CD4-positive, CD25-positive, alpha-beta regulatory T cell (primary cell): ENCODE data around the gene SPC25. TPM values are rescaled to one million over a fixed set of nuclear protein-coding genes. Genes with fewer than 3 reads are reported as not detected.

ENCODE experiments used
- ATAC-seq, 2 donors: fragments of 150-1000 bp; cut with Tn5 transposase; one replicate each; pipeline ENCODE4 v1.10.0; 2021; ENCODE audit warnings: low read depth in 2 of 2, moderate number of reproducible peaks in 2 of 2, moderate library complexity in 1 of 2
- DNase-seq, 3 donors: peaks; one replicate each; pipeline versions ENCODE4 v3.0.0 to v3.0.0-alpha.2; 2012 to 2022; ENCODE audit warnings: mixed read lengths in 1 of 3
- H3K27ac ChIP-seq: one replicate; pipeline ENCODE4 v1.7.0; 2013; ENCODE audit warnings: mild to moderate bottlenecking, low read length; ENCODE audit not compliant: insufficient read depth, poor library complexity, severe bottlenecking
- H3K27me3 ChIP-seq: one replicate; pipeline ENCODE4 v1.7.0; 2013; ENCODE audit warnings: low read length; ENCODE audit not compliant: control insufficient read depth, insufficient read depth
- H3K36me3 ChIP-seq: one replicate; pipeline ENCODE4 v1.7.0; 2013; ENCODE audit warnings: mild to moderate bottlenecking, low read length, moderate library complexity; ENCODE audit not compliant: control insufficient read depth, insufficient read depth
- H3K4me1 ChIP-seq: 2 replicates; pipeline ENCODE4 v1.7.0; 2013; ENCODE audit warnings: mild to moderate bottlenecking, low read length; ENCODE audit not compliant: insufficient read depth, control insufficient read depth, poor library complexity, severe bottlenecking
- H3K4me3 ChIP-seq: one replicate; pipeline ENCODE4 v1.7.0; 2013; ENCODE audit warnings: low read depth, mild to moderate bottlenecking, low read length, moderate library complexity
- H3K9me3 ChIP-seq, 2 experiments: 1 replicate in 1 of 2; 2 replicates in 1 of 2; pipeline ENCODE4 v1.7.0; 2013; ENCODE audit warnings: low read length in 2 of 2, mild to moderate bottlenecking in 1 of 2, moderate library complexity in 1 of 2; ENCODE audit not compliant: control insufficient read depth in 2 of 2
- H3K27ac Mint-ChIP-seq, 3 donors: one replicate each; pipeline ENCODE4 v1.8.0; 2020 to 2022; ENCODE audit warnings: mild to moderate bottlenecking in 3 of 3, mixed read lengths in 3 of 3, moderate library complexity in 2 of 3
- H3K27me3 Mint-ChIP-seq: one replicate; pipeline ENCODE4 v1.8.0; 2022; ENCODE audit warnings: mild to moderate bottlenecking, mixed read lengths
- H3K36me3 Mint-ChIP-seq: one replicate; pipeline ENCODE4 v1.8.0; 2020; ENCODE audit warnings: mixed read lengths
- H3K4me1 Mint-ChIP-seq, 4 donors: one replicate each; pipeline ENCODE4 v1.8.0; 2020 to 2022; ENCODE audit warnings: mixed read lengths in 4 of 4, mild to moderate bottlenecking in 1 of 4
- H3K4me3 Mint-ChIP-seq, 4 donors: one replicate each; pipeline ENCODE4 v1.8.0; 2020 to 2022; ENCODE audit warnings: mild to moderate bottlenecking in 4 of 4, mixed read lengths in 4 of 4, moderate library complexity in 3 of 4
- H3K9me3 Mint-ChIP-seq, 7 donors: one replicate each; pipeline ENCODE4 v1.8.0; 2020 to 2022; ENCODE audit warnings: mixed read lengths in 7 of 7, mild to moderate bottlenecking in 3 of 7, moderate library complexity in 2 of 7
- polyA plus RNA-seq, 4 donors: library from polyadenylated mRNA; unstranded; fragments of 300-500 nt; fragmentation: Illumina TruSeq; gene quantifications; one replicate each; pipeline ENCODE4 v1.2.3, GENCODE V29; 2021
- total RNA-seq: library from RNA; stranded (reverse); gene quantifications from one replicate; pipeline ENCODE4 v1.2.3, GENCODE V29; 2022

SPC25 gene
- total and polyA plus RNA-seq, 5 donors from 2014 or later, result 0.24 to 1.2 (median 0.51) TPM

DNA sequence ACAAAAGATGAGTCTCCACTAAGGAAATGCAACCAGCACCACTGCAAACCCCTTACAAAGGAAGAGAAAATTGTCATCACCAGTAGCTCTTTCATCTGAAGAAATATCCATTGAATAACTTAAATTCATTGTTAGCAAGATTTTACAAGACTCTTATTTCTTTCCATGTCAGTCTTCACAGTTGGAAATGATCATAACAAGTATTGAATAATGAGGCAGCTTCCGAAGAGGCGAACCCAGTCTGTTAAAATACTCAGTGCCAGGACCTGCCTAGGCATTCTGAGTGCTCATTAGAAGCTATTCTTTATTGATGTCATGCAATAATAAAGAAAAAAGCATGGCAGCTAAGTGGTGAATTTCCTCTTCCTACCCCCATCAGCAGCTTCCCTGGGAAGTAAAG, 54.3 kb downstream of the SPC25 start:
- no peaks in the 10 kb centered on the region for H3K27me3 Mint-ChIP-seq

DNA sequence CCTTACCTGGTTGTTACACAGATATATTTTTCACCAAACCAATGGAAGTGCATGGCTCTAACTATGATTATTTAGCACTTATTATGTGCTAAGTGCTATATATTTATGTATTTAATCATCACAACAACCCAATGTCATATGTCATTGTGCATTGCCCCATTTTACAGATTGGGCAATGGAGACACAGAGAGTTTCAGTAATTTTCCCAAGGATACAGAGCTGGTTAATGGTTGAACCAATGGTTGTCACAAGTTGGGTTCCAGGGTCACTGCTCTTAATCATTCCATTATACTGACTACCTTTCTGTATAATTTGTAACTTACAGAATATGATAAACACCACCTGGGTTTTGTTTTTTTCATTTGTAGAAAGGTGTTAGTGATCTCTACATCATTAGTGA, 58.6 kb downstream of the SPC25 start:
- H3K27ac ChIP-seq, result no peak overlapping the region
- H3K27me3 Mint-ChIP-seq, result peaks cover 7% of the 10 kb centered on the region
- H3K9me3 ChIP-seq, result no peaks in the 10 kb centered on the region
- no peak for ATAC-seq
- no peaks in the 10 kb centered on the region for H3K4me1 Mint-ChIP-seq
- DNase-seq, result no peak
- peaks cover 0 to 3% (median 0%) of the 10 kb centered on the region in 7 donors for H3K9me3 Mint-ChIP-seq
- H3K4me3 ChIP-seq, result no peak overlapping the region
- no peak overlapping the region for H3K27ac Mint-ChIP-seq
- H3K4me1 ChIP-seq, result no peaks in the 10 kb centered on the region
- H3K36me3 Mint-ChIP-seq, result no peaks in the 10 kb centered on the region
- H3K36me3 ChIP-seq, result no peaks in the 10 kb centered on the region
- H3K27me3 ChIP-seq, result no peaks in the 10 kb centered on the region
- H3K4me3 Mint-ChIP-seq, result no peak overlapping the region

More for the DNA sequence above, 54.3 kb downstream of the SPC25 start:
- no peak for DNase-seq
- Mint-ChIP-seq H3K36me3 (no peaks in the 10 kb centered on the region), H3K4me3 (no peak overlapping the region), H3K9me3 (peaks cover 0 to 3% (median 0%) of the 10 kb centered on the region in 7 donors), H3K4me1 (no peaks in the 10 kb centered on the region), H3K27ac (no peak overlapping the region)
- H3K27me3 ChIP-seq, result no peaks in the 10 kb centered on the region
- no peaks in the 10 kb centered on the region for H3K4me1 ChIP-seq
- no peak overlapping the region for H3K27ac ChIP-seq
- no peak for ATAC-seq
- H3K9me3 ChIP-seq, result no peaks in the 10 kb centered on the region
- no peak overlapping the region for H3K4me3 ChIP-seq
- H3K36me3 ChIP-seq, result no peaks in the 10 kb centered on the region

DNA sequence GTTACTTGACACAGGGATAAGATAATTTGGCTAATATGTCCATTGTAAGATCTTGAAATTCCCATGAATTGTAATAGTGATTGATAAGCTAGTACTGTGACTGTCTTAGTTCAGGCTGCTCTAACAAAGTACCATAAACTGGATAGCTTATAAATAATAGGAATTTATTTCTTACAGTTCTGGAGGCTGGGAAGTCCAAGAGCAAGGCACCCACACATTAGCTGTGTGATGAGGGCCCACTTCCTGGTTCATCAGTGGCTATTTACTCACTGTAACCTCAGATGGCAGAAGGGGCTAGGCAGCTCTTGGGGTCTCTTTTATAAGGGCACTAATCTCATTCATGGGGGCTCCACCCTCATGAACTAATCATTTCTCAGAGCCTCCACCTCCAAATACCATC, 59.3 kb downstream of the SPC25 start:
- Mint-ChIP-seq H3K27ac (no peak overlapping the region), H3K4me3 (no peak overlapping the region), H3K9me3 (peaks cover 0 to 2% (median 0%) of the 10 kb centered on the region in 7 donors), H3K36me3 (no peaks in the 10 kb centered on the region), H3K27me3 (peaks cover 7% of the 10 kb centered on the region), H3K4me1 (no peaks in the 10 kb centered on the region)
- Histone ChIP-seq H3K9me3 (no peaks in the 10 kb centered on the region), H3K4me1 (no peaks in the 10 kb centered on the region), H3K36me3 (no peaks in the 10 kb centered on the region), H3K27ac (no peak overlapping the region), H3K4me3 (no peak overlapping the region), H3K27me3 (no peaks in the 10 kb centered on the region)
- DNase-seq (no peak), ATAC-seq (no peak)

DNA sequence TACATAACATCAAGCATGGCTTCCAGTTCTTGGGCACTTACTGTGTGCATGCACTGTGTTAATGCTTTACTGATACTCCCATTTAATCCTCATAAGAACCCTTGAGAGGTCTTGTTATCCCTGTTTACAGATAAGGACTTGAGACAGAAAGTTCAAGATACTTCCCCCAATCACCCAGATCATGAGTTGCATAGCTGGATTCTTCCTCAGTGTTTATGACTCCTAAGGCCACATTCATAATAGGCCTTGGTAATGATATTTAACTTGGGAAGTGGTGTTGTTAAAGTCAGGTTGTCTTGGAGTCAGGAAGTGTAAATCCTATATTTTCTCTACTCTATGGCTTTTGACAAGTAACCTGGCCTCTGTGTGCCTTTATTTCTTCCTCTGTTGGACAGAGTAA, 65.1 kb downstream of the SPC25 start:
- peaks cover 0 to 2% (median 0%) of the 10 kb centered on the region in 7 donors for H3K9me3 Mint-ChIP-seq
- no peak overlapping the region for H3K27ac Mint-ChIP-seq
- DNase-seq (no peak), ATAC-seq (no peak)
- no peak overlapping the region for H3K4me3 ChIP-seq
- peaks cover 7% of the 10 kb centered on the region for H3K27me3 Mint-ChIP-seq
- H3K4me1 Mint-ChIP-seq, result no peaks in the 10 kb centered on the region
- H3K36me3 ChIP-seq, result no peaks in the 10 kb centered on the region
- no peaks in the 10 kb centered on the region for H3K9me3 ChIP-seq
- no peaks in the 10 kb centered on the region for H3K36me3 Mint-ChIP-seq
- no peak overlapping the region for H3K4me3 Mint-ChIP-seq
- no peaks in the 10 kb centered on the region for H3K4me1 ChIP-seq
- no peaks in the 10 kb centered on the region for H3K27me3 ChIP-seq
- H3K27ac ChIP-seq, result no peak overlapping the region

DNA sequence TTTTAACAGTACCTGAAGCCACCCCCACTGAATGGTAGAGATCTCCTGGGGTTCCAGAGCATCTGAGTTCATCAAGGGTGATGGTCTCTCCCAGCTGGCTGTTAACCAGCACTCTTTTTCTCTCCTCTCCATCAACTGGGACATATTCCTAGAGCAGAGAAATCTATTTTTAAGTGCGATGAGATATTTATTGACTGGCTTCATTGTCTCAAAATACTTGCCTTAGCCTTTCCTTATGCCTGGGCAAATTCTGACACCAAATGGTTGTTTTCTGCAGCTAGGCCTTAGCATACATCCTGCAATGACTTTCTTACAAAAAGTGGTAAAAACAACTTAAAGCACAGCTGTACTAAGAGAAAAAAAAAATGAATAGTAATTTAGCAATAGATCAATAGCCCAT, 68.2 kb downstream of the SPC25 start:
- Mint-ChIP-seq H3K4me1 (no peaks in the 10 kb centered on the region), H3K4me3 (no peak overlapping the region), H3K9me3 (no peaks in the 10 kb centered on the region), H3K36me3 (no peaks in the 10 kb centered on the region), H3K27ac (no peak overlapping the region), H3K27me3 (peaks cover 4% of the 10 kb centered on the region)
- H3K27ac ChIP-seq, result no peak overlapping the region
- H3K4me3 ChIP-seq, result no peak overlapping the region
- no peak for ATAC-seq
- H3K4me1 ChIP-seq, result no peaks in the 10 kb centered on the region
- H3K36me3 ChIP-seq, result no peaks in the 10 kb centered on the region
- no peak for DNase-seq
- H3K9me3 ChIP-seq, result no peaks in the 10 kb centered on the region
- H3K27me3 ChIP-seq, result no peaks in the 10 kb centered on the region

DNA sequence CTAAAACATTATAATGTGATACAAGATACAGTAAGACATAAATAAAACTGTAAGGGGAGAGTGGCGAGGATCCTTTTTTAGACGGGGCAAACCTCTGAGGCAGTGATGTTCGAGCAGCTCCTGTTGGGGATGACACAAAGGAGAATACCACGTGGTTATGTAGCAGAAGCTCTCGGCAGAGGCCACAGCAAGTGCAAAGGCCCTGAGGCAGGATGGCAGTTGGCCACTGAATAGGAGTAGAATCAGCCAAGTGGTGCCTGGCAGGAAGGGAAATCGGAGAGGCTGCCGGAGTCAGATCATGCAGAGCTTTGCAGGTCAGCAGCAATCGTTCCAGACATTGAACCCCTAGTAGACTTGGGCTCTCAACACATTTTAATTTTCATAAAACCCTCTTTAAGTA, 68.7 kb downstream of the SPC25 start:
- Histone ChIP-seq H3K4me3 (no peak overlapping the region), H3K9me3 (no peaks in the 10 kb centered on the region), H3K27me3 (no peaks in the 10 kb centered on the region), H3K4me1 (no peaks in the 10 kb centered on the region), H3K27ac (no peak overlapping the region), H3K36me3 (no peaks in the 10 kb centered on the region)
- ATAC-seq (no peak), DNase-seq (no peak)
- H3K4me3 Mint-ChIP-seq, result no peak overlapping the region
- H3K4me1 Mint-ChIP-seq, result no peaks in the 10 kb centered on the region
- no peaks in the 10 kb centered on the region for H3K36me3 Mint-ChIP-seq
- no peaks in the 10 kb centered on the region for H3K9me3 Mint-ChIP-seq
- no peak overlapping the region for H3K27ac Mint-ChIP-seq
- H3K27me3 Mint-ChIP-seq, result peaks cover 4% of the 10 kb centered on the region

Other genes with a start within 250 kb of the SPC25 start
- not detected for gene NOSTRIN, start 87.8 kb downstream of the SPC25 start, total RNA-seq
- not detected for gene NOSTRIN, start 87.8 kb downstream of the SPC25 start, polyA plus RNA-seq
- not detected for gene G6PC2, start 10.9 kb upstream of the SPC25 start, total RNA-seq
- gene G6PC2, start 10.9 kb upstream of the SPC25 start, polyA plus RNA-seq, result not detected
- gene ABCB11, start 140.9 kb upstream of the SPC25 start, total RNA-seq, result not detected
- not detected for gene ABCB11, start 140.9 kb upstream of the SPC25 start, polyA plus RNA-seq
- gene DHRS9, start 179.1 kb upstream of the SPC25 start, total RNA-seq, result not detected
- gene DHRS9, start 179.1 kb upstream of the SPC25 start, polyA plus RNA-seq, result not detected